ENCODE data around the gene KIF16B.
"Not testable (repeated sequence)": the region's sequence is repeated elsewhere in the genome, so short reads cannot be mapped to it uniquely, and the experiment has no call there.

Gene KIF16B

DNA sequence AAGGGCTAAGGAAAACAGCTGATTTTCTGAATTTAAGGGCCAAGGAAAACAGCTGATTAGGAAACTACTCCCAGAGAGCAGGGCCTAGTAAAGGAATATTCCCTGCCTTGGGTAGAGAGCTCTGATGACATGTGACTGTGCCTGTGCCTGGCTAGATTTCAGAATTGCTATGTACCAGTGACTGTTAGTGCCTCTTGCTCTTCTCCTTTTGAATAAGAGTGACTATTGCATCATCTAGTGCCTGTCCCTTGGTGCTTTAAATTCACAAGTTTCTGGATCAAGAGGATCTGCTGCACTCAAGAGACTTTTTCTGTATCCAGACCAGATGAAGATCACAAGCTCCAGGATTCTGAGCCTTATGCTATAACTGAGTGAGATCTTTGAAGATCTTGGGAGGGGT, 332.9 kb downstream of the KIF16B start:
- no peak for DNase-seq

DNA sequence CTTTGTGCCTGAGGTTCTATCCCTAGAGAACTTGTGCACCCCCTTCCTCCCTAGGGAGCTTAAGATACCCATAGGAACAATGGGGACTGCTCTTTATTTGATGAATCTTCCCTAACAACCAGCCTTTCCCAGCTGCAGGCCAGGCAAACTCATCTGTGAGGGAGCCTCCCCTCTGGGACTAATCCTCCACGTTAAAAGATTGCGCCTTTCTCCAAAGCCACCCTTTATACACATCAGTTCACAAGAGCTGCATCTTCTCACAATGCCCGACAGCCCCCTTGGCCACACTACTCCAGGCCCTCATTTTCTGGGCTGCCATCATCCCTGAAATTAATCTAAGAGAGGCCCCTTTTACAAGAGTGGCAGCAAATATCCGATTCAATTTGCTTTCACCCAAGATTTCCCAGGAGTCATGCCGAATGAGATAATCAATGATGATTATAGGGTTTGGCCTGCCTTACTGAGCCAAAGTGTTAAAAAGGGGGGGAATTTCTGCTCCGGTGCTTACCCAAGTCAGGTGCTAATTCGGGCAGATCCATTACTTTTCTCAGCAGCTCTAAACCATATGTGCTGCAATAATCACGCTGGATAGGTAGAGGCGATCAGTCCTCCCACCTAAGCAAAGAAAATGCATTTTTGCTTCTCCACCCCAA, 336.5 kb downstream of the KIF16B start:
- DNase-seq, result no peak

DNA sequence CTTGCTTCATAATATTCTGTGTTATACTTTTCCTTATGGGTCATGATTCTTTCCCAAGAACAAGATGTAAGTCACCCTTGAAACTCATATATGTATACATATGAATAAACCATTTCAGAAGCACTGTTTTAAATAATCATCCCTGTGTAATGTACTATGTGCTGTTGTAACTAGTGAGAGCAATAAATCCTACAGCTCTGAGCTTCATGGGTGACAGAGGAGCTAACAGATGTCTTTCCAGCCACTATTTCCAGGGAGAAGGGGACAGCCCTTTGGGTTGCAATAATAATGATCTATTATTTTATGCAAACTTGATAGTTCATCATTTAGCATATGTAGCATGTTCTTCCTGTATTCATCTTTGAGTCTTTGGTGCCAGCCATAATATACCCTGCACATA, 342.8 kb downstream of the KIF16B start:
- no peak for DNase-seq

DNA sequence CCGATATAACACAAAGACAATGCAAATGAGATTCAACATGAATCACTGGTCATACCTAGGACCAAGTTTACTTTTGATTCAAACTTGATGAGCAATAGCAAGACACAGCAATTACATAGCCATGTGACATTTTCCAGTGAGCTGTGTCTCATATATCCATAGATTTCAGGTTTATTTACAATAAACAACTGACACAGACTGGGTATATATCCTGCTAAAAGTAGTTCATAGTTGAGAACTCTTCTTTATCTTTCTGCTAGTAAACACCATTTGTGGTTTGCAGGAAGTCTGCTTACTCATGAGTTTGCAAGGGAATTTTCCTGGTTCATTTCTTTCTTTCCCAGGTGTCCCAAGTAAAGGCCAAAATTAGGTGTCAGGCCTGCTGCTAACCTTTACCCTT, 343.4 kb downstream of the KIF16B start:
- DNase-seq, result no peak

DNA sequence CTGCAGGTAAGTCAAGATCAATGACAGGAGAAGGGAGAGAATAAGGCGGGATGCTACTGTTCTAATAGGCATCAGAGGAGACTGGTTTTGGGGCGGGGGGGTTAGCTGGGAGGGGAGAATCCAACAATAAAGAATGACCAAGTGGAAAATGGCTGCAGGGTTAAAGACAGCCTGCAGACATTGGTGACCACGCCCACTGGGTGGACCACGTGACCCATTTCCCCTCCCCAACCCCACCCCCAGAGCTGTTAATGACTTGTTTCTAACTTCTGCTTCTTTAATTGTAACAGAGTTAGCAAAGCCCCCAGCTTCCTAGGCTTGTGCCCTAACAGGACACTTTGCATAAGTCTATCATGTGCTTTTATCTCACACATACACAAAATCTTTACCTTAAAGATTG, 344.5 kb downstream of the KIF16B start:
- no peak for DNase-seq

DNA sequence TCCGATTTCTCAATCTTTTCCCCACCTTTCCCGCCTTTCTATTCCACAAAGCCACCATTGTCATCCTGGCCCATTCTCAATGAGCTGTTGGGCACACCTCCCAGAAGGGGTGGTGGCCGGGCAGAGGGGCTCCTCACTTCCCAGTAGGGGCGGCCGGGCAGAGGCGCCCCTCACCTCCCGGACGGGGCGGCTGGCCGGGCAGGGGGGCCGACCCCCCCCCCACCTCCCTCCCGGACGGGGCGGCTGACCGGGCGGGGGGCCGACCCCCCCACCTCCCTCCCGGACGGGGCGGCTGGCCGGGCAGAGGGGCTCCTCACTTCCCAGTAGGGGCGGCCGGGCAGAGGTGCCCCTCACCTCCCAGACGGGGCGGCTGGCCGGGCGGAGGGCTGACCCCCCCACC, 346.3 kb downstream of the KIF16B start:
- not testable (repeated sequence) for DNase-seq

DNA sequence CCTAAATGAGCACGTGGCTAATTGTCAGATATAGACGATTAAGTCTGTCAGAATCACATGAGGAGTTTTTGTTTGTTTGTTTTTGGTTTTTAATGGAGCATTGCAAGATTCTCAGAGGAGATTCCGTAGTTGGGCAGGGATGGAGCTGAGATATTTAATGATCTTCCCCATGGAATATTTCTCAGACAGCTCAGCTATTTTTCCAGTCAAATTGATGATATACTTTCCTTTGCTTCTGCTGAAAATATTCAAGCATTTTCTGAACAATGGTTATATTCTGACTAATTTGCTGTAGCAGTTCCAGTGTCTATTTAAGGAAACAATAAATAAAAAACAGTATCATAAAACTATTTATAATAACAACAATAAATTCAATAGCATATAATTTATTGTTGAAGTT, 348.4 kb downstream of the KIF16B start:
- no peak for DNase-seq

DNA sequence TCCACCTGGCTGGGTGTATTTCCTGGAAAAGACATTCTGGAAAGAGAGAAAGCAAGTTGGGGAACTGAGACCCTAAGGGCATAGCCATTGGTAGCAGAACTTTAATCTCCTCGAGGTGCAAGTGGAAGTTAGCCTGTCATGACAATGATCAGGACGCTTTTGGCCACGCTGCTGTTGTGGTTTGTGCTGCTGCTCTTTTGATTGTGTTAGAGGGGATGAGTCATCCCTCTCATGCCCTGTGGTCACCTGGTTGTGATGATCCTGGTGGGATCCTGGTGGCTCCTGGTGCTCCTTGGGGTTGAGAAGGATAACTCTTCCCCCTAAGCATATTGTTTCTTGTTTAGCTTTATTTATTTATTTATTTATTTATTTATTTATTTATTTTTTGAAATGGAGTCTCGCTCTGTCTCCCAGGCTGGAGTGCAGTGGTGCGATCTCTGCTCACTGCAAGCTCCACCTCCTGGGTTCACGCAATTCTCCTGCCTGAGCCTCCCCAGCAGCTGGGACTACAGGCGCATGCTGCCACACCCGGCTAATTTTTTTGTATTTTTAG, 350.3 kb downstream of the KIF16B start:
- no peak for DNase-seq
